Choroid plexus epithelial cell (primary cell): ENCODE measurements around the gene ZFYVE28.
A peak's percentile ranks its signal among the peaks of the same experiment; 100 is the strongest.

Experiments used
- DNase-seq: peaks from one replicate; pipeline ENCODE4 v3.0.0-alpha.2; 2010; ENCODE audit warnings: low read depth
- H3K4me3 ChIP-seq: 2 replicates; pipeline ENCODE4 v1.5.1; 2011; ENCODE audit warnings: low read depth, mild to moderate bottlenecking, control low read depth, low read length, moderate library complexity
- TF ChIP-seq, protein P1 (sequence below): conservative IDR thresholded peaks from 2 replicates; pipeline ENCODE4 v1.5.1; 2011; ENCODE audit warnings: low read depth, mild to moderate bottlenecking, control low read depth, inconsistent platforms, low read length, moderate library complexity

The ZFYVE28 gene

GRCh38 chr4:2445130-2445529, 26.7 kb upstream of the ZFYVE28 start:
- no peak for DNase-seq
- no peak overlapping the region for H3K4me3 ChIP-seq
- TF ChIP-seq, protein P1, sequence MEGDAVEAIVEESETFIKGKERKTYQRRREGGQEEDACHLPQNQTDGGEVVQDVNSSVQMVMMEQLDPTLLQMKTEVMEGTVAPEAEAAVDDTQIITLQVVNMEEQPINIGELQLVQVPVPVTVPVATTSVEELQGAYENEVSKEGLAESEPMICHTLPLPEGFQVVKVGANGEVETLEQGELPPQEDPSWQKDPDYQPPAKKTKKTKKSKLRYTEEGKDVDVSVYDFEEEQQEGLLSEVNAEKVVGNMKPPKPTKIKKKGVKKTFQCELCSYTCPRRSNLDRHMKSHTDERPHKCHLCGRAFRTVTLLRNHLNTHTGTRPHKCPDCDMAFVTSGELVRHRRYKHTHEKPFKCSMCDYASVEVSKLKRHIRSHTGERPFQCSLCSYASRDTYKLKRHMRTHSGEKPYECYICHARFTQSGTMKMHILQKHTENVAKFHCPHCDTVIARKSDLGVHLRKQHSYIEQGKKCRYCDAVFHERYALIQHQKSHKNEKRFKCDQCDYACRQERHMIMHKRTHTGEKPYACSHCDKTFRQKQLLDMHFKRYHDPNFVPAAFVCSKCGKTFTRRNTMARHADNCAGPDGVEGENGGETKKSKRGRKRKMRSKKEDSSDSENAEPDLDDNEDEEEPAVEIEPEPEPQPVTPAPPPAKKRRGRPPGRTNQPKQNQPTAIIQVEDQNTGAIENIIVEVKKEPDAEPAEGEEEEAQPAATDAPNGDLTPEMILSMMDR = no peak

GRCh38 chr4:2443956-2444740, 25.7 kb upstream of the ZFYVE28 start:
- no peak for DNase-seq
- TF ChIP-seq, protein P1 = no peak
- no peak overlapping the region for H3K4me3 ChIP-seq

DNA sequence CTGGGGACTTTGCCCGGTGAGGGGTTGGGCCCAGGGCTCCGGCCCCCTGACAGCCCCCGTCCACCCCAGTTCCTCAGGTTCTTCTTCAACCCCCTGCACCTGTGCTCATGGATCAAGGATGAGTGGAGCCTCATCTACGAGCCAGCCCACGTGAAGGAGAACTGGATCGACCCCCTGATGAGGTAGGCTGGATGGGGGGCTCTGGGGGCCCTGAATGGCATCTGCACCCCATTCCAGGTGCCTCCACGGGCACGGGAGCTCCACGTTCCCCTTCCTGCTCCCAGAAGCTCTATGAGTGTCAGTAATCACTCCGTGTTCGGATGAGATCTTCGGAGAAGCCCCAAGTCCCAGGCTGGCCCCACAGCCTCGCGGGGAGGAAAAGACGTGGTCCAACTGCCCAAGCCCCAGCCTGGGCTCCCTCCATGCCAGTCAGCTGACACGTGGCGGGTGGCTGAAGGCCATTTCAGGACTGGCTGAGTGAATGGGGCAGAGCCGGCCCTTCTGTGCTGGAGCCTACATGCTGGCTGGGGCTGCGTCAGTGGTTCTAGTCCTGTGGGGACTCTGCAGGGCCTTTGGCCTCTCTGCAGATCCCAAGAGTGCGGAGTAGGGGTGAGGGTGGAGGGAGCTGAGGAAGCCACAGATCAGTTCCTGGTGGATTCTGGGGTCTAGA, 24.8 kb upstream of the ZFYVE28 start:
- TF ChIP-seq, protein P1 = no peak
- no peak overlapping the region for H3K4me3 ChIP-seq
- DNase-seq = no peak

GRCh38 chr4:2442175-2442993, 23.9 kb upstream of the ZFYVE28 start:
- DNase-seq = no peak
- no peak overlapping the region for H3K4me3 ChIP-seq
- TF ChIP-seq, protein P1 = no peak

DNA sequence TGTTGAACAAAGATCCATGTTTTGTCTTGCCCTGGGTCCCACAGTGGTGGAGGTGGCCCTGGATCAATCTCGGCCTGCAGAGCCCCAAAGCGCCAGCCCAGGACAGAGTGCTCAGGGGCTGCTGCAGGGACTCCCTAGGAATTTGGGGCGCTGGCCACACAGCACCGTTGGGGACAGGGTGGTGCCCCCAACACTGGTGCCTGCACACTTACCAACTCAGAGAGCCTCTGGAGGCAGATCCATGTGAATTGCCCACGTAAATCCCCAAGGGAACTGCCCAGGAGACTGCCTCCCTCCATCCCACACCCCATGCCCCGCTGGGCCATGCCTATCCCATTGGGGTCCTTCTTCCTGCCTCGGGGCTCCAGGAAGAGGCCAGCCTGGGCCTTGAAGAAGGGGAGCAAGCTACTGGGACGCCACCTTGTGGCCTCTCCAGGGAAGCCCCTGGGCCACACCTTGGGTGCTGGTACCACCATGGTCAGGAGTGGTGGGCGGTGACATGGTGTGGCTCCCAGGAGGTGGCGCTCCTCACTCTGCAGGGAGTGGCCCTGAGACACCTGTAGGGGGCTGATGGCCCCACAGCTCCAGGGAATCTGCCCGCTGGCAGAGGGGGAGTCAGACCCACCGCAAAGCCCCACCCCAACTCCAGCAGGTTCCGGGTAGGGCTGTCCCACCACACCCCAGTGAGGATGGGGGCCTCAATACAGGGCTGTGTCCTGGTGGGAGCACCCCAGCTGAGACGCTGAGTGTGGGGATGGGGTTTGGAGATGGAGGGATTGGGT, 23.1 kb upstream of the ZFYVE28 start:
- TF ChIP-seq, protein P1 = peak; percentile 87
- H3K4me3 ChIP-seq = no peak overlapping the region
- DNase-seq = peak; percentile 70
